A673 (cell line): ENCODE data around the gene ME2.

ENCODE experiments used
- CTCF ChIP-seq: fragments of 300-800, 200-600 bp; sonication (generic); conservative IDR thresholded peaks from 2 replicates; pipeline ENCODE4 v1.5.1; 2017; ENCODE audit warnings: low read depth, mild to moderate bottlenecking, antibody characterized with exemption, low read length, moderate library complexity, mixed read lengths
- EZH2 ChIP-seq: fragments of 200-600 bp; sonication (generic); IDR thresholded peaks from 2 replicates; pipeline ENCODE4 v1.6.1; 2017; ENCODE audit warnings: borderline replicate concordance, low read depth, mild to moderate bottlenecking, mixed read lengths, antibody characterized with exemption, low read length; ENCODE audit not compliant: poor library complexity, severe bottlenecking

GRCh38 chr18:50871846-50872245 is 7.1 kb upstream of the ME2 start:
- TF ChIP-seq CTCF, result no peak
- no peak for TF ChIP-seq EZH2
